Smooth muscle cell (in vitro differentiated cells): ENCODE measurements around the gene RNASE8. TPM values are rescaled to one million over a fixed set of nuclear protein-coding genes. Genes with fewer than 3 reads are reported as not detected.

Experiments
- DNase-seq: peaks from one replicate; lab custom pipeline; 2025; ENCODE audit not compliant: unreplicated experiment; lab: John Stamatoyannopoulos, UW
- H2AFZ ChIP-seq: fragments of 200-600 bp; sonication (generic); 2 replicates; pipeline ENCODE4 v1.6.0; 2016; ENCODE audit warnings: antibody characterized with exemption, low read depth, mild to moderate bottlenecking
- H3F3A ChIP-seq: fragments of 200-600 bp; sonication (generic); 2 replicates; pipeline ENCODE4 v1.6.0; 2017; ENCODE audit warnings: antibody characterized with exemption, low read depth
- H3K27ac ChIP-seq: fragments of 200-600 bp; sonication (generic); 2 replicates; pipeline ENCODE4 v1.5.1; 2016; ENCODE audit warnings: low read depth, mild to moderate bottlenecking
- H3K27me3 ChIP-seq: fragments of 200-600 bp; sonication (generic); 2 replicates; pipeline ENCODE4 v1.6.1; 2016; ENCODE audit warnings: low read depth, mild to moderate bottlenecking
- H3K36me3 ChIP-seq: fragments of 200-600 bp; sonication (generic); 2 replicates; pipeline ENCODE4 v1.5.1; 2016; ENCODE audit warnings: low read depth
- H3K4me1 ChIP-seq: fragments of 200-600 bp; sonication (generic); 2 replicates; pipeline ENCODE4 v1.5.1; 2016; ENCODE audit warnings: low read depth
- H3K4me2 ChIP-seq: fragments of 200-600 bp; sonication (generic); 2 replicates; pipeline ENCODE4 v1.6.0; 2016; ENCODE audit warnings: mild to moderate bottlenecking
- H3K4me3 ChIP-seq: fragments of 200-600 bp; sonication (generic); 2 replicates; pipeline ENCODE4 v1.5.1; 2016; ENCODE audit warnings: mild to moderate bottlenecking
- H3K79me2 ChIP-seq: fragments of 200-600 bp; sonication (generic); 2 replicates; pipeline ENCODE4 v1.6.0; 2016; ENCODE audit warnings: low read depth, mild to moderate bottlenecking
- H3K9ac ChIP-seq: fragments of 200-600 bp; sonication (generic); 2 replicates; pipeline ENCODE4 v1.6.0; 2016; ENCODE audit warnings: low read depth
- H3K9me3 ChIP-seq: fragments of 200-600 bp; sonication (generic); replicated peaks from 2 replicates; pipeline ENCODE4 v1.5.1; 2016; ENCODE audit warnings: low read depth
- H4K20me1 ChIP-seq: fragments of 200-600 bp; sonication (generic); 2 replicates; pipeline ENCODE4 v1.6.0; 2016; ENCODE audit warnings: low read depth
- CTCF ChIP-seq: fragments of 200-600 bp; sonication (generic); IDR thresholded peaks from 2 replicates; pipeline ENCODE4 v1.5.1; 2017; ENCODE audit warnings: borderline replicate concordance, mild to moderate bottlenecking, antibody characterized with exemption; ENCODE audit not compliant: insufficient read depth, poor library complexity, severe bottlenecking
- WGBS: methylation state at CpG from one replicate; pipeline ENCODE4 v1.1.7; 2016; ENCODE audit warnings: low lambda C conversion rate; 5-methylcytosine and 5-hydroxymethylcytosine counted together
- polyA plus RNA-seq: library from polyadenylated mRNA; unstranded; fragments of >200 nt; fragmentation: Nextera tagmentation; extraction: Ambion mirVana; gene quantifications from 2 replicates; pipeline ENCODE4 v1.2.1, GENCODE V29; 2016
- total RNA-seq: library from RNA; depleted of rRNA; stranded (reverse); fragments of >200 nt; gene quantifications from 2 replicates; pipeline ENCODE4 v1.2.3, GENCODE V29; 2014

RNASE8 gene
- total and polyA plus RNA-seq, 2 experiments from 2014 or later = not detected

- Histone ChIP-seq H3K27ac (peak within 1 kb of the TSS; percentile 86), H3K36me3 (no peaks in the 10 kb centered on the region), H3K4me1 (peaks cover 4% of the 10 kb centered on the region), H3K9ac (peak within 1 kb of the TSS; percentile 71), H3F3A (no peaks in the 10 kb centered on the region), H4K20me1 (no peaks in the 10 kb centered on the region), H3K4me3 (no peak within 1 kb of the TSS), H3K9me3 (no peaks in the 10 kb centered on the region), H3K27me3 (no peaks in the 10 kb centered on the region), H3K4me2 (no peak within 1 kb of the TSS), H2AFZ (no peak within 1 kb of the TSS), H3K79me2 (no peaks in the 10 kb centered on the region)
- no peak for DNase-seq
- TF ChIP-seq CTCF = no peak
- WGBS = 58% methylated on average over 11 of the region's 11 CpGs
Observed at GRCh38 chr14:21041676-21042433, 15.8 kb upstream of the RNASE8 start, which contains the start of gene RNASE7. TSS of gene RNASE7 (plus strand) at chr14:21042362. CDS start at chr14:21042993, 631 bp downstream.

GRCh38 chr14:21042918-21043317 lies 14.7 kb upstream of the RNASE8 start:
- no peak for DNase-seq
- H3K9ac ChIP-seq = no peak overlapping the region
- H3K4me3 ChIP-seq = no peak overlapping the region
- H3K27me3 ChIP-seq = no peaks in the 10 kb centered on the region
- no peaks in the 10 kb centered on the region for H4K20me1 ChIP-seq
- WGBS = 83% methylated on average over 8 of the region's 8 CpGs
- H3K9me3 ChIP-seq = no peaks in the 10 kb centered on the region
- peaks cover 4% of the 10 kb centered on the region for H3K4me1 ChIP-seq
- no peaks in the 10 kb centered on the region for H3F3A ChIP-seq
- no peak overlapping the region for H3K27ac ChIP-seq
- no peaks in the 10 kb centered on the region for H3K36me3 ChIP-seq
- no peak overlapping the region for H3K4me2 ChIP-seq
- no peak overlapping the region for H2AFZ ChIP-seq
- H3K79me2 ChIP-seq = no peaks in the 10 kb centered on the region
- TF ChIP-seq CTCF = no peak

- Histone ChIP-seq H3K4me3 (no peak overlapping the region), H3F3A (no peaks in the 10 kb centered on the region), H3K79me2 (no peaks in the 10 kb centered on the region), H3K27ac (no peak overlapping the region), H3K4me2 (no peak overlapping the region), H3K4me1 (peaks cover 4% of the 10 kb centered on the region), H2AFZ (no peak overlapping the region), H3K27me3 (no peaks in the 10 kb centered on the region), H4K20me1 (no peaks in the 10 kb centered on the region), H3K9me3 (no peaks in the 10 kb centered on the region), H3K36me3 (no peaks in the 10 kb centered on the region), H3K9ac (no peak overlapping the region)
- DNase-seq = no peak
- no peak for TF ChIP-seq CTCF
- 88% methylated on average over 2 of the region's 2 CpGs for WGBS
Observed at GRCh38 chr14:21043387-21043973, 14.1 kb upstream of the RNASE8 start.
